Right lobe of liver (tissue), 6 donors: ENCODE data around the gene RABGGTB. TPM values are rescaled to one million over a fixed set of nuclear protein-coding genes. Genes with fewer than 3 reads are reported as not detected.
"Not testable (repeated sequence)": the region's sequence is repeated elsewhere in the genome, so short reads cannot be mapped to it uniquely, and the experiment has no call there.

Experiments
- ATAC-seq, 4 donors: fragments of 200-7000 bp; cut with Tn5 transposase; one replicate each; pipeline ENCODE4 v1.9.1; 2020; ENCODE audit warnings: mild to moderate bottlenecking in 4 of 4, moderate library complexity in 4 of 4
- DNase-seq, 3 donors: peaks; one replicate each; pipeline ENCODE4 v3.0.0-alpha.2; 2020
- H3K27ac ChIP-seq, 3 donors: fragments of 200-600 bp; one replicate each; pipeline ENCODE4 v1.8.0; 2022
- H3K27me3 ChIP-seq, 2 donors: fragments of 200-600 bp; one replicate each; pipeline ENCODE4 v1.8.0; 2022
- H3K36me3 ChIP-seq, 4 donors: fragments of 200-600 bp; sonication (generic) in 1 of 4; one replicate each; pipeline versions ENCODE4 v1.5.1 to v1.8.0; 2017 to 2022; ENCODE audit warnings: control low read depth in 1 of 4
- H3K4me1 ChIP-seq, 4 donors: fragments of 200-600 bp; sonication (generic) in 1 of 4; one replicate each; pipeline versions ENCODE4 v1.5.1 to v1.8.0; 2017 to 2022; ENCODE audit warnings: control low read depth in 1 of 4
- H3K4me3 ChIP-seq, 3 donors: fragments of 200-600 bp; one replicate each; pipeline ENCODE4 v1.8.0; 2022
- H3K9me3 ChIP-seq, 4 donors: fragments of 200-600 bp; sonication (generic) in 1 of 4; one replicate each; pipeline versions ENCODE4 v1.5.1 to v1.8.0; 2017 to 2022; ENCODE audit warnings: control low read depth in 1 of 4
- POLR2A ChIP-seq: fragments of 450-650 bp; IDR thresholded peaks from one replicate; pipeline ENCODE4 v1.6.1; 2017; ENCODE audit warnings: antibody characterized with exemption, mild to moderate bottlenecking
- WGBS: methylation state at CpG from one replicate; pipeline ENCODE4 v1.1.6; 2018; ENCODE audit warnings: low coverage, low lambda C conversion rate; ENCODE audit not compliant: insufficient coverage; ENCODE audit errors: missing lambda C conversion rate; 5-methylcytosine and 5-hydroxymethylcytosine counted together
- intact Hi-C, 2 donors: fragments of 100-400 bp; cut with DNase I; formaldehyde crosslinking; loops; one replicate each; pipeline versions ENCODE4 v1.11.2 to v1.14.1; 2022
- long read RNA-seq: library from polyadenylated mRNA; unstranded; transcript quantifications from one replicate; pipeline ENCODE4 v2.0.0, GENCODE V29; 2019
- total RNA-seq, 6 experiments: library from RNA; depleted of rRNA in 2 of 6; stranded (reverse); fragments of >200 nt in 2 of 6; fragmentation: NEBNext Ultra II Directional in 3 of 6; extraction: Animal tissue kit (Norgen Biotek cat#: 25700) in 3 of 6; gene quantifications; one replicate each; pipeline versions ENCODE4 v1.1.0 to v1.2.4, GENCODE V29; 2016 to 2023
- TF ChIP-seq, protein P1 (sequence below), 4 donors: fragments of 200-600 bp in 3 of 4; fragments of 450-650 bp in 1 of 4; IDR thresholded peaks; one replicate each; pipeline versions ENCODE4 v1.5.1 to v1.8.0; 2016 to 2022; ENCODE audit warnings: antibody characterized with exemption in 4 of 4, mild to moderate bottlenecking in 2 of 4
- donor health status: DM: no; HTN: yes; CAD: no.
- donor health status: DM: no; HTN: no; CAD: no.
- donor health status: DM: no; HTN: no; CAD: no.
- donor health status: DM: no; HTN: yes; CAD: no.
- donor health status: DM: no; HTN: yes; CAD: no.

Gene RABGGTB
- 10 to 100 TPM; 34.1 to 47.8 (median 41.4) TPM for total RNA-seq
- long read RNA-seq, transcript RABGGTB-201 (9 exons, 1,496 nt): major isoform, 15 of 21 reads
- long read RNA-seq, partial matches to known transcripts: 4 of 21 reads
- long read RNA-seq, other reads (novel, unspliced or antisense): 2 of 21 reads

DNA sequence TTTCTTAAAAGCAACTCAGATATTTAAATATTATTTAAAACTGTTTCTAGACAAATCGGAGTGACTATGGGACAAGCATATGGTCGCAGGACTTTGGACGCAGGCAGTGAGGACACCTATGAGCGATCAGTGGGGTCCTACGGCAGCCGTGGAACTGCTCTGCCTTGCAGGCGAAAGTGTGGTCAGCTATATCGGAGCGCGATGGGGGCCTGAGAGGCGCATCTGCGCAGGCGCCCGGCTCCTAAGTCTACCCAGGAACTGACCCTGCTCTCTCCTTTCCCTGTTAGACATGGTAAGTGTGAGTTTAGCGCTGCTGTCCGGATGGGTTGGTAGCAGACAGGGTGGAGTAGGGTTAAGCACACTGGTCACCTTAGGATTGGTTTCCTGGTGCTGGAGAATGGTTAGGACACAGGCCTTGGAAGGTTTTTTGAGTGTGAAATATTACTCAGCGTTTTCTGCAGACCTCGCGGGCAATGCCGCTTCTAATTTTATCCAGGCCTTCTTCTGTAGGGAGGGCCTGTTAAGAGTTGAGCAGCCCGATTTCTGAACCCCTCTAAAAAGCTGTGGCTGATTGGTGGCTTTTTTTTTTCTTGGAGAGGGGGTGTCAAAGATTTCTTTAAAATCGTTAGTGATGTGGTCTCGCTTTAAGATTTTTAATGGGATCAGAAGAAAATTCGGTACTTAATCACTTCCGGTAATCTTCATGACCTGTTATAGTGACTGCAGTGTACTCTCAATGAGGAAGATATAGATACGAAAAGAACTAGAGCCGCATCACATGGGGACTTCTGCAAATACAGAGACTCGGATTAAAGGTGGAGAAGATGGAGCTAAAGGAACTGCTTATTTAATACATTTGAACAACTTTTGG is at the start of gene RABGGTB:
TSS of gene RABGGTB (plus strand) at position 274 of the 871 bp plus-strand sequence. CDS start at position 290, 16 bp downstream.
- DNase-seq (peak; percentile 95 to 96 (median 96)), ATAC-seq (peak; percentile 98 to 99 (median 99))
- H3K36me3 ChIP-seq: peaks cover 0 to 15% (median 5%) of the 10 kb centered on the region in 4 donors
- no peaks in the 10 kb centered on the region for H3K27me3 ChIP-seq
- WGBS: 0% methylated on average over 26 of the region's 28 CpGs
- peaks cover 0 to 41% (median 18%) of the 10 kb centered on the region in 4 donors for H3K4me1 ChIP-seq
- peak within 1 kb of the TSS; percentile 61 to 81 (median 64) for H3K4me3 ChIP-seq
- no peaks in the 10 kb centered on the region for H3K9me3 ChIP-seq
- TF ChIP-seq, protein P1, sequence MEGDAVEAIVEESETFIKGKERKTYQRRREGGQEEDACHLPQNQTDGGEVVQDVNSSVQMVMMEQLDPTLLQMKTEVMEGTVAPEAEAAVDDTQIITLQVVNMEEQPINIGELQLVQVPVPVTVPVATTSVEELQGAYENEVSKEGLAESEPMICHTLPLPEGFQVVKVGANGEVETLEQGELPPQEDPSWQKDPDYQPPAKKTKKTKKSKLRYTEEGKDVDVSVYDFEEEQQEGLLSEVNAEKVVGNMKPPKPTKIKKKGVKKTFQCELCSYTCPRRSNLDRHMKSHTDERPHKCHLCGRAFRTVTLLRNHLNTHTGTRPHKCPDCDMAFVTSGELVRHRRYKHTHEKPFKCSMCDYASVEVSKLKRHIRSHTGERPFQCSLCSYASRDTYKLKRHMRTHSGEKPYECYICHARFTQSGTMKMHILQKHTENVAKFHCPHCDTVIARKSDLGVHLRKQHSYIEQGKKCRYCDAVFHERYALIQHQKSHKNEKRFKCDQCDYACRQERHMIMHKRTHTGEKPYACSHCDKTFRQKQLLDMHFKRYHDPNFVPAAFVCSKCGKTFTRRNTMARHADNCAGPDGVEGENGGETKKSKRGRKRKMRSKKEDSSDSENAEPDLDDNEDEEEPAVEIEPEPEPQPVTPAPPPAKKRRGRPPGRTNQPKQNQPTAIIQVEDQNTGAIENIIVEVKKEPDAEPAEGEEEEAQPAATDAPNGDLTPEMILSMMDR (IDR thresholded peaks at IDR 0.05): no peak
- TF ChIP-seq POLR2A: peak; percentile 86
- H3K27ac ChIP-seq: peak within 1 kb of the TSS; percentile 71 to 85 (median 73)
- intact Hi-C loops: loop anchor here in 1 of 2 donors (10.0 kb wide), 1 partner anchor 61 kb away; the partner anchor contains the start of gene ACADM

DNA sequence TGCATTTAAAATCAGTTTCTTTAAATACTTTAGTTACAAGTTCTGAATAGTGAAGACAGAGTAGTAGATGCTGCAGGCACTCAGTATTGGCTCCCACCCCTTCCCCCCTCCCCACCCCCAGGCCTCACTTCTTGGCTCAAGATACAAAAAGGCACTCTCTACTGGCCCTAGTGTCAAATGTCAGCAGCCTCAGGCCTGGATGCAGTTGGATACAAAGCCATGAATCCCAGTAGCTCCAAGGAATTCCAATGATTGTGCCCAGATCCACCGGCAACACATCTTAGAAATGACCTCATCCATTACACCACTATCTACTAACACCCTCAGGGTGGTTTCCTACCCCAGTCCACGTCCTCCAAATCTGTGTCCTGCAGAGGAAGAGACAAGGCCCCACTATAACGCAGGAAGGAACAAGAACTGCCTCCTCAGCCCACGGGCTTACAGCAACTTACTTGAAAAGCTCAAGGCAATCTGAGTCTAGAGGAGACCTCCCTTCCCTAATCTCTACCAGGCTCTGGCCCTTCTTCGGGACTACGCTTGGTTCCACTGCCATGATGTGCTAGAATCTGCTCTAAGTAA is 43.9 kb upstream of the RABGGTB start:
- no peak overlapping the region for H3K27ac ChIP-seq
- intact Hi-C loops: no loop called here
- no peaks in the 10 kb centered on the region for H3K4me1 ChIP-seq
- H3K9me3 ChIP-seq: no peaks in the 10 kb centered on the region
- no peak overlapping the region for H3K4me3 ChIP-seq
- 69% methylated on average over 5 of the region's 6 CpGs for WGBS
- H3K27me3 ChIP-seq: no peaks in the 10 kb centered on the region
- no peak for DNase-seq
- ATAC-seq: no peak
- no peak for TF ChIP-seq POLR2A
- peaks cover 0 to 78% (median 22%) of the 10 kb centered on the region in 4 donors for H3K36me3 ChIP-seq

DNA sequence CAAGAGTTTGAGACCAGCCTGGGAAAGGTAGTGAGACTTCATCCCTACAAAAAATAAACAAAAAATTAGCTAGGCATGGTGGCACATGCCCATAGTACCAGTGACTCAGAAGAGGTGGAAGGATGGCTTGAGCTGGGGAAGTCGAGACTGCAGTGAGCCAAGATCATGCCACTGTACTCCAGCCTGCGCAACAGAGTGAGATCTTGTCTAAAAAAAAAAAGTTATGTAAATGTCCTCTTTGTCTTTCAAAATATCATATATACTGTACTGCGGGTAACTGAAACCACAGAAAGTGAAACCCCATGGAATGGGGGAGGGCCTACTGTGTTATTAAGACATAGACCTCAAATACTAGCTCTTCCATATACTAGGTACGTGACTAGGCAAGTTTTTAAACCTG is 40.8 kb upstream of the RABGGTB start:
- Histone ChIP-seq H3K4me3 (no peak overlapping the region), H3K27me3 (no peaks in the 10 kb centered on the region), H3K4me1 (no peaks in the 10 kb centered on the region), H3K9me3 (no peaks in the 10 kb centered on the region), H3K27ac (no peak overlapping the region), H3K36me3 (peaks cover 0 to 55% (median 17%) of the 10 kb centered on the region in 4 donors)
- no peak for ATAC-seq
- TF ChIP-seq POLR2A: no peak
- TF ChIP-seq, protein P1 (IDR thresholded peaks at IDR 0.05): no peak
- 69% methylated on average over 4 of the region's 4 CpGs for WGBS
- intact Hi-C loops: no loop called here
- DNase-seq: no peak

DNA sequence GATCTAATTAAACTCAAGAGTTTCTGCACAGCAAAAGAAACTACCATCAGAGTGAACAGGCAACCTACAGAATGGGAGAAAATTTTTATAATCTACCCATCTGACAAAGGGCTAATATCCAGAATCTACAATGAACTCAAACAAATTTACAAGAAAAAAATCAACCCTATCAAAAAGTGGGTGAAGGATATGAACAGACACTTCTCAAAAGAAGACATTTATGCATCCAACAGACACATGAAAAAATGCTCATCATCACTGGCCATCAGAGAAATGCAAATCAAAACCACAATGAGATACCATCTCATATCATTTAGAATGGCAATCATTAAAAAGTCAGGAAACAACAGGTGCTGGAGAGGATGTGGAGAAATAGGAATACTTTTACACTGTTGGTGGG is 28.8 kb upstream of the RABGGTB start:
- H3K36me3 ChIP-seq: peaks cover 0 to 29% (median 14%) of the 10 kb centered on the region in 4 donors
- H3K4me3 ChIP-seq, H3K27ac ChIP-seq, ATAC-seq, H3K4me1 ChIP-seq, H3K9me3 ChIP-seq, intact Hi-C loops, DNase-seq, H3K27me3 ChIP-seq: not testable (repeated sequence)

DNA sequence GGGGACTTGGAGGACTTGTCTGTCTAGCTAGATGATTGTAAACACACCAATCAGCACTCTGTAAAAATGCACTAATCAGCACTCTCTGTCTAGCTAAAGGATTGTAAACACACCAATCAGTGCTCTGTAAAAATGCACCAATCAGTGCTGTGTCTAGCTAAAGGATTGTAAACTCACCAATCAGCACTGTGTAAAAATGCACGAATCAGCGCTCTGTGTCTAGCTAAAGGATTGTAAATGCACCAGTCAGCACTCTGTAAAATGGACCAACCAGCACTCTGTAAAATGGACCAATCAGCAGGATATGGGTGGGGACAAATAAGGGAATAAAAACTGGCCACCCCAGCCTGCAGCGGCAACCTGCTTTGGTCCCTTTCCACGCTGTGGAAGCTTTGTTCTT is 27.5 kb upstream of the RABGGTB start:
- H3K9me3 ChIP-seq, ATAC-seq, H3K4me1 ChIP-seq, H3K27ac ChIP-seq, H3K4me3 ChIP-seq, H3K27me3 ChIP-seq, intact Hi-C loops, DNase-seq: not testable (repeated sequence)
- peaks cover 0 to 30% (median 12%) of the 10 kb centered on the region in 4 donors for H3K36me3 ChIP-seq
- 75% methylated on average over 3 of the region's 4 CpGs for WGBS
